ENCODE measurements around the gene MORF4L1.
"Not testable (repeated sequence)": the region's sequence is repeated elsewhere in the genome, so short reads cannot be mapped to it uniquely, and the experiment has no call there.

Gene MORF4L1

DNA sequence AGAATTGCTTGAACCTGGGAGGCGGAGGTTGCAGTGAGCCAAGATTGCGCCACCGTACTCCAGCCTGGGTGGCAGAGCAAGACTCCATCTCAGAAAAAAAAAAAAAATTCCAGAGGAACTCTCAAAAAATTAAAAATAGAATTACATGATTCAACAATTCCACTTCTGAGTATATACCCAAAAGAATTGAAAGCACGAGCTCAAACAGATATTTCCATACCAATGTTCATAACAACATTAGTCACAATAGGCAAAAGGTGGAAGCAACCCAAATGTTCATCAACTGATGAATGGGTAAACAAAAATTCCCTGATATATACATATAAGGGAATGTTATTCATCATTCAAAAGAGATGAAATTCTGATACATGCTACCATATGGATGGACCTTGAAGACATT lies 16.9 kb upstream of the MORF4L1 start:
- TF ChIP-seq, protein P1, sequence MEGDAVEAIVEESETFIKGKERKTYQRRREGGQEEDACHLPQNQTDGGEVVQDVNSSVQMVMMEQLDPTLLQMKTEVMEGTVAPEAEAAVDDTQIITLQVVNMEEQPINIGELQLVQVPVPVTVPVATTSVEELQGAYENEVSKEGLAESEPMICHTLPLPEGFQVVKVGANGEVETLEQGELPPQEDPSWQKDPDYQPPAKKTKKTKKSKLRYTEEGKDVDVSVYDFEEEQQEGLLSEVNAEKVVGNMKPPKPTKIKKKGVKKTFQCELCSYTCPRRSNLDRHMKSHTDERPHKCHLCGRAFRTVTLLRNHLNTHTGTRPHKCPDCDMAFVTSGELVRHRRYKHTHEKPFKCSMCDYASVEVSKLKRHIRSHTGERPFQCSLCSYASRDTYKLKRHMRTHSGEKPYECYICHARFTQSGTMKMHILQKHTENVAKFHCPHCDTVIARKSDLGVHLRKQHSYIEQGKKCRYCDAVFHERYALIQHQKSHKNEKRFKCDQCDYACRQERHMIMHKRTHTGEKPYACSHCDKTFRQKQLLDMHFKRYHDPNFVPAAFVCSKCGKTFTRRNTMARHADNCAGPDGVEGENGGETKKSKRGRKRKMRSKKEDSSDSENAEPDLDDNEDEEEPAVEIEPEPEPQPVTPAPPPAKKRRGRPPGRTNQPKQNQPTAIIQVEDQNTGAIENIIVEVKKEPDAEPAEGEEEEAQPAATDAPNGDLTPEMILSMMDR (IDR thresholded peaks at IDR 0.05; ENCODE audit: low read depth, low read length, missing control alignments) = no peak
- DNase-seq (ENCODE audit: low read depth) = no peak
- in situ Hi-C loops (cut with HindIII; ENCODE audit: low sequenced_read_pairs) = no loop called here
- no peak overlapping the region for H3K4me3 ChIP-seq (ENCODE audit: low read depth, low read length)

DNA sequence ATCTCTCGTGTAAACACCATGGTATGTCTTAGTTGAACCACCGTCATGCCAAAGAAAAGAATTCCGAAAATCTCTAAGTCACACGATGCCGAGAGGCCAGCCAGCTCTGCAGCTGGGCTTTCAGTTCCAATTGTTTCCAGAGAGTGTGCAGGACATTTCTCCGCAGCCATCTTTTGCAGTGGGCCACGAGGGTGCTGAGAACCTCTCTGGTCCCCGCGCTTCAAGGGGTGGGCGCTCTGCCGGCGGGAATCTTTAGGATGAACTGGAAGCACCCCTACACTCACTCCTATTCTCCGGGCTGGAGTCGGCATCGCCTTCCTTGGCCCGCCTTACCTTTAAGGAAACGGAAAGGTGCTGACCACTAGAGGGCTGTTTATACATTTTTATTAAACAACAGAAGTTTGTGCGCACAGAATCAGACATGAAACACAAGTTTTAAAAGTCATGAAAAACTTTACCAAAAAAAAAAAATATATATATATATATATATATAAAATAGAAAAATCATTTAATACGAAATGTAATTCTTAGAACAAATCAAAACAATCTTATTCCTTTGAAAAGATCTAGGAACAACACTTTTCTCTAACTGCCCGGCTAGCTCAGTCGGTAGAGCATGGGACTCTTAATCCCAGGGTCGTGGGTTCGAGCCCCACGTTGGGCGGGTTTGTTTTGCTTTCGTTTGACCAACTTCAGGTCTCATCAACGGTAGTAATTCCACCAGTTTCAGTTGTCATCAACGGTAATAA lies 12.5 kb upstream of the MORF4L1 start:
- peak overlapping the region; percentile 52 for H3K4me3 ChIP-seq (ENCODE audit: low read depth, low read length)
- TF ChIP-seq, protein P1 (IDR thresholded peaks at IDR 0.05; ENCODE audit: low read depth, low read length, missing control alignments) = peak; percentile 63
- in situ Hi-C loops (cut with HindIII; ENCODE audit: low sequenced_read_pairs) = no loop called here
- DNase-seq (ENCODE audit: low read depth) = peak; percentile 73

DNA sequence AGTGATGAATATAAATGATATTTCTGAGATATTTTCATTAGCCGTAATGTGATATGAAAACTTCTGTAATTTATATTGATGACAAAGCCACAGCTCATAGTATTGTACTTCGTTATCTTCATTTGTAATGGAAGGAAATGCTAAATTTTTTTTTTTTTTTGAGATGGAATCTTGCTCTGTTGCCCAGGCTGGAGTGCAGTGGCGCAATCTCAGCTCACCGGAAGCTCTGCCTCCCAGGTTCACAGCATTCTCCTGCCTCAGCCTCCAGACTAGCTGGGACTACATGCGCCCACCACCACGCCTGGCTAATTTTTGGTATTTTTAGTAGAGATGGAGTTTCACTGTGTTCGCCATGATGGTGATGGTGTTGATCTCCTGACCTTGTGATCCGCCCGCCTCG lies 7.1 kb upstream of the MORF4L1 start:
- H3K4me3 ChIP-seq (ENCODE audit: low read depth, low read length); in situ Hi-C loops (cut with HindIII; ENCODE audit: low sequenced_read_pairs); DNase-seq (ENCODE audit: low read depth): not testable (repeated sequence)

DNA sequence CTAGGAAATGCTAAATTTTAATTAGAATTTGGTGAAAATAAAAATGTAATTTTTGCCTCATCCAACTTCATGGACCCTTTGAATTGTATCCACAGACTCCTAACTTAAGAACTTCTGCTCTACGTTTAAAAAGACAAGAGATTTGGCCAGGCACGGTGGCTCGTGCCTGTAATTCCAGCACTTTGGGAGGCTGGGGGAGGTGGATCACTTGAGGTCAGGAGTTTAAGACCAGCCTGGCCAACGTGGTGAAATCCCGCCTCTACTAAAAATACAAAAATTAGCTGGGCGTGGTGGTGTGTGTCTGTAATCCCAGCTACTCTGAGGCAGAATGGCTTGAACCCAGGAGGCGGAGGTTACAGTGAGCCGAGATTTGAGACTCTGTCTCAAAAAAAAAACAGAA lies 6.7 kb upstream of the MORF4L1 start:
- H3K4me3 ChIP-seq (ENCODE audit: low read depth, low read length); DNase-seq (ENCODE audit: low read depth); in situ Hi-C loops (cut with HindIII; ENCODE audit: low sequenced_read_pairs): not testable (repeated sequence)

DNA sequence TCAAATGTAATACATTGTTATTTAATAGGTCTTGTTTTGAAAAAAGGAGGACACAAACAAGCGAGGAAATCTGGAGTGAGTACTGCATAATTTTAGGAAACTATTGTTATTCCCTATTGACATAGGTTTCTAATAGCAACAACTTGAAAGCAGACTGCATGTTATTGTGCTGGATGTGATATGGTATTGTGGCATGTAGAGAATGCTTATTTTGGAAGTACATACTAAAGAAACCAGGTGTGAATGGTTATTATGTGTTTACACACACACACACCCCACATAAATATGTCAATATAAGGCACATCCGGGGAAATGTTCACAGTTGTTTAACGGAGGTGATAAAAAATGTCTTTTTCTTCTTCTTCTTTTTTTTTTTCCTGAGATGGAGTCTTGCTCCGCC lies 5.9 kb upstream of the MORF4L1 start:
- no peak overlapping the region for H3K4me3 ChIP-seq (ENCODE audit: low read depth, low read length)
- no peak for DNase-seq (ENCODE audit: low read depth)
- TF ChIP-seq, protein P1 (IDR thresholded peaks at IDR 0.05; ENCODE audit: low read depth, low read length, missing control alignments) = no peak
- in situ Hi-C loops (cut with HindIII; ENCODE audit: low sequenced_read_pairs) = no loop called here

DNA sequence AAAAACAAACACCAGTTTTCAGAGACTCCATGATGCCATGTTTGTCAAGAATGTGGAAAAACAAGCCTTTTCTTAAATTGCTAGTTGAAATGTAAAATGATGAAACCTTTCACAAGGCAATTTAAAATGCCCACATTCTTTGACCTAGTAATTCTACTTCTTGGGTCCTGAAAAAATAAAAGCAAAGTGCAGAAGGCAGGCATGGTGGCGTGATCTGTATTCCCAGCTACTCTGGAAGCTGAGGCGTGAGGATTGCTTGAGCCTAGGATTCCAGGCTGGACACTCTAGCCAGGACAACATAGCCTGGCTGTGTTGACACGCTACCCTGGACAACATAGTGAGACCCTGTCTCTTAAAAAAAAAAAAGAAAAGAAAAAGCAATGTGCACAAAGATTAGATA lies 4.3 kb upstream of the MORF4L1 start:
- no peak for DNase-seq (ENCODE audit: low read depth)
- TF ChIP-seq, protein P1 (IDR thresholded peaks at IDR 0.05; ENCODE audit: low read depth, low read length, missing control alignments) = no peak
- in situ Hi-C loops (cut with HindIII; ENCODE audit: low sequenced_read_pairs) = no loop called here
- no peak overlapping the region for H3K4me3 ChIP-seq (ENCODE audit: low read depth, low read length)

DNA sequence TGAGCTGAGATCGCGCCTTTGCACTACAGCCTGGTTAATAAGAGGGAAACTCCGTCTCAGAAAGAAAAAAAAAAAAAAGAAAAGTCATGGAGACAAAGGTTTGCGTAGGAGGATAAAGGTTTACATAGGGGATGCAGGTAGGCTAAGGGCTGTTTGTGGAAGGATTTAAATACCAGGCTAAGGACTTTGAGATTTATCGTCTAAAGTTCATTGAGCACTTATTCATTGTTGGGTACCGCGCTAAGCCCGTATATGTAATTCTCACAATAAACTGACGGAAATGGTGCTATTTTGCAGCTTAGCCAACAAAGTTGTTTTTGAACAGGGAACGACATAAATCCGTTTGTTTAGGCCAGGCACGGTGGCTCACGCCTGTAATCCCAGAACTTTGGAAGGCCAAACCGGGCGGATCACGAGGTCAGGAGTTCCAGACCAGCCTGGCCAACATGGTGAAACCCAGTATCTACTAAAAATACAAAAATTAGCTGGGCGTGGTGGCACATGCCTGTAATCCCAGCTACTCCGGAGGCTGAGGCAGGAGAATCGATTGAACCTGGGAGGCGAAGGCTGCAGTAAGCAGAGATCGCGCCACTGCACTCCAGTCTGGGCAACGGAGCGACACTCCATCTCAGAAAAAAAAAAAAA lies 1.1 kb upstream of the MORF4L1 start:
- H3K4me3 ChIP-seq (ENCODE audit: low read depth, low read length); DNase-seq (ENCODE audit: low read depth); in situ Hi-C loops (cut with HindIII; ENCODE audit: low sequenced_read_pairs): not testable (repeated sequence)

DNA sequence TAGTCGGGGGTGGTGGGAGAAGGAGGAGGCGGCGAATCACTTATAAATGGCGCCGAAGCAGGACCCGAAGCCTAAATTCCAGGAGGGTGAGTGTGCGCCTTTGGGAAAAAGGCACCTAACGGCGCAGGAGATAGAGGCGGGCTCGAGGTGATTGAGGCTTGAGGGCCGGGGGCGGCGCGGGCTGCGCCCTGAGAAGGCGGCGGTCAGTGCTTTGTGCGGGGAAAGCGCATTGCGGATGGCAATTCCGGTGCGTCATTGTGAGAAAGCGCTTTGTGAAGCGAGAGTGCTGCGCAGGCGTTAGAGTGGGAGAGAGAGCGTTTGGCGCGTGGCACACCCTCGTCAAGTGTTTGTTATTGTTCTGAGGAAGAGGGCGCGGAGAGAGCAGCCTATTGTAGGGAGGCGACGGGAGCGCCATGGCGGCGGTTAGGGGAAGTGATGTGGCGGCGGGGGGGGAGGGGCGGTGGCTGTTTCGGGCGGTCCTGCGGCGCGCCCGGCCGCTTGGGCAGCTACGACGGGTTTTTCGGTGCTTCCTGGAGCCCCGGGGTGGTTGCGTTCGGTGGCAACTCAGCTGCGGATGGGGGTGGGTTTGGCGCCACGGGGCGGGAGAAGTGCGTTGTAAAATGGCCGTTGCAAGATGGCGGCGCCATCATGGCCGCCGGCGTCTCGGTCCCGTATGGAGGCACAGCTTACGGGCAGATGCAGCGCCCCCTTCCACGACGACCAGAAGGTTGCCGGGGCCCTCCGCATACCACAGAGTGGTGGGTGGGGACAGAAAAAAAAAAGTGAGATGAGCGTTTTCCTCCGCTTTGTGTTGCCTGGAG lies 492 bp downstream of the MORF4L1 start:
- in situ Hi-C loops (cut with HindIII; ENCODE audit: low sequenced_read_pairs) = no loop called here
- TF ChIP-seq, protein P1 (IDR thresholded peaks at IDR 0.05; ENCODE audit: low read depth, low read length, missing control alignments) = peak; percentile 45
- peak; percentile 76 for DNase-seq (ENCODE audit: low read depth)
- H3K4me3 ChIP-seq (ENCODE audit: low read depth, low read length) = peak overlapping the region; percentile 99
